GM23338 (cell line): ENCODE data around the gene OGG1.

Experiments used
- CREB1 ChIP-seq: fragments of 250-450 bp; sonication (Bioruptor Pico); IDR thresholded peaks from 2 replicates; pipeline ENCODE4 v1.5.0; 2020; ENCODE audit warnings: low read depth, mild to moderate bottlenecking, moderate library complexity
- EZH2 ChIP-seq: fragments of 200-600 bp; sonication (generic); IDR thresholded peaks from one replicate; pipeline ENCODE4 v1.8.0; 2017; ENCODE audit warnings: antibody characterized with exemption, mild to moderate bottlenecking, low read depth; ENCODE audit not compliant: unreplicated experiment
- EZH2phosphoT487 ChIP-seq: fragments of 200-600 bp; sonication (generic); IDR thresholded peaks from one replicate; pipeline ENCODE4 v1.8.1; 2018; ENCODE audit warnings: antibody characterized with exemption; ENCODE audit not compliant: unreplicated experiment
- JUNB ChIP-seq: IDR thresholded peaks from one replicate; pipeline ENCODE4 v1.6.1; 2016; ENCODE audit warnings: antibody characterized with exemption; ENCODE audit not compliant: unreplicated experiment
- NANOG ChIP-seq: IDR thresholded peaks from 2 replicates; pipeline ENCODE4 v1.6.1; 2016; ENCODE audit warnings: antibody characterized with exemption, borderline replicate concordance
- POLR2AphosphoS5 ChIP-seq: IDR thresholded peaks from 2 replicates; pipeline ENCODE4 v1.6.1; 2016; ENCODE audit warnings: antibody characterized with exemption, low read depth
- REST ChIP-seq: IDR thresholded peaks from one replicate; pipeline ENCODE4 v1.6.1; 2018; ENCODE audit warnings: antibody characterized with exemption; ENCODE audit not compliant: unreplicated experiment
- ZNF331 ChIP-seq: fragments of 250-450 bp; sonication (Bioruptor Pico); IDR thresholded peaks from 2 replicates; pipeline ENCODE4 v1.5.0; 2020; ENCODE audit warnings: low read depth, mild to moderate bottlenecking, moderate library complexity
- TF ChIP-seq, protein P1 (sequence below), 2 experiments: fragments of 200-600 bp in 1 of 2; sonication (generic) in 1 of 2; conservative IDR thresholded peaks; 2 replicates each; pipeline versions ENCODE4 v1.5.1 to v1.6.1; 2016 to 2017; ENCODE audit warnings: antibody characterized with exemption in 2 of 2, low read depth in 2 of 2, mild to moderate bottlenecking in 2 of 2, moderate library complexity in 1 of 2
- TF ChIP-seq, protein P2 (sequence below): IDR thresholded peaks from 2 replicates; pipeline ENCODE4 v1.6.1; 2016; ENCODE audit warnings: antibody characterized with exemption

GRCh38 chr3:9700536-9700935 lies 49.2 kb upstream of the OGG1 start:
- TF ChIP-seq, protein P1, sequence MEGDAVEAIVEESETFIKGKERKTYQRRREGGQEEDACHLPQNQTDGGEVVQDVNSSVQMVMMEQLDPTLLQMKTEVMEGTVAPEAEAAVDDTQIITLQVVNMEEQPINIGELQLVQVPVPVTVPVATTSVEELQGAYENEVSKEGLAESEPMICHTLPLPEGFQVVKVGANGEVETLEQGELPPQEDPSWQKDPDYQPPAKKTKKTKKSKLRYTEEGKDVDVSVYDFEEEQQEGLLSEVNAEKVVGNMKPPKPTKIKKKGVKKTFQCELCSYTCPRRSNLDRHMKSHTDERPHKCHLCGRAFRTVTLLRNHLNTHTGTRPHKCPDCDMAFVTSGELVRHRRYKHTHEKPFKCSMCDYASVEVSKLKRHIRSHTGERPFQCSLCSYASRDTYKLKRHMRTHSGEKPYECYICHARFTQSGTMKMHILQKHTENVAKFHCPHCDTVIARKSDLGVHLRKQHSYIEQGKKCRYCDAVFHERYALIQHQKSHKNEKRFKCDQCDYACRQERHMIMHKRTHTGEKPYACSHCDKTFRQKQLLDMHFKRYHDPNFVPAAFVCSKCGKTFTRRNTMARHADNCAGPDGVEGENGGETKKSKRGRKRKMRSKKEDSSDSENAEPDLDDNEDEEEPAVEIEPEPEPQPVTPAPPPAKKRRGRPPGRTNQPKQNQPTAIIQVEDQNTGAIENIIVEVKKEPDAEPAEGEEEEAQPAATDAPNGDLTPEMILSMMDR (conservative IDR thresholded peaks at IDR 0.05; ENCODE audit: low read depth in 2 of 2): no peak
- TF ChIP-seq EZH2: no peak
- no peak for TF ChIP-seq POLR2AphosphoS5
- TF ChIP-seq EZH2phosphoT487: no peak
- TF ChIP-seq REST: no peak
- TF ChIP-seq CREB1 (CRISPR knock-in tag): no peak
- no peak for TF ChIP-seq JUNB
- TF ChIP-seq ZNF331 (CRISPR knock-in tag): no peak
- TF ChIP-seq, protein P2, sequence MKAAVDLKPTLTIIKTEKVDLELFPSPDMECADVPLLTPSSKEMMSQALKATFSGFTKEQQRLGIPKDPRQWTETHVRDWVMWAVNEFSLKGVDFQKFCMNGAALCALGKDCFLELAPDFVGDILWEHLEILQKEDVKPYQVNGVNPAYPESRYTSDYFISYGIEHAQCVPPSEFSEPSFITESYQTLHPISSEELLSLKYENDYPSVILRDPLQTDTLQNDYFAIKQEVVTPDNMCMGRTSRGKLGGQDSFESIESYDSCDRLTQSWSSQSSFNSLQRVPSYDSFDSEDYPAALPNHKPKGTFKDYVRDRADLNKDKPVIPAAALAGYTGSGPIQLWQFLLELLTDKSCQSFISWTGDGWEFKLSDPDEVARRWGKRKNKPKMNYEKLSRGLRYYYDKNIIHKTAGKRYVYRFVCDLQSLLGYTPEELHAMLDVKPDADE: no peak
- TF ChIP-seq NANOG: no peak
